HEK293 (cell line): Measurements from ENCODE around the gene FGL2.

ENCODE experiments used
- KLF10 ChIP-seq: fragments of 450-650 bp; IDR thresholded peaks from 2 replicates; pipeline ENCODE4 v1.5.1; 2018; ENCODE audit warnings: missing biosample characterization, mild to moderate bottlenecking, missing genetic modification characterization
- PRDM1 ChIP-seq: fragments of 450-650 bp; formaldehyde crosslinking; IDR thresholded peaks from 2 replicates; pipeline ENCODE4; 2016; ENCODE audit warnings: missing biosample characterization, missing genetic modification characterization
- ZNF391 ChIP-seq: fragments of 450-650 bp; formaldehyde crosslinking; IDR thresholded peaks from 2 replicates; pipeline ENCODE4 v1.5.1; 2016; ENCODE audit warnings: low read depth, missing biosample characterization, missing genetic modification characterization, borderline replicate concordance
- ZNF510 ChIP-seq: fragments of 450-650 bp; formaldehyde crosslinking; IDR thresholded peaks from 2 replicates; pipeline ENCODE4 v1.5.1; 2018; ENCODE audit warnings: mild to moderate bottlenecking, missing genetic modification characterization, missing biosample characterization; ENCODE audit not compliant: insufficient replicate concordance
- ZNF626 ChIP-seq: fragments of 450-650 bp; sonication (Bioruptor Pico); formaldehyde crosslinking; IDR thresholded peaks from 2 replicates; pipeline ENCODE4 v1.5.1; 2018; ENCODE audit warnings: missing biosample characterization, missing genetic modification characterization, inconsistent platforms
- ZSCAN16 ChIP-seq: fragments of 450-650 bp; formaldehyde crosslinking; IDR thresholded peaks from 2 replicates; pipeline ENCODE4 v1.5.1; 2016; ENCODE audit warnings: missing biosample characterization, missing genetic modification characterization
- TF ChIP-seq, protein P1 (sequence below): fragments of 450-650 bp; formaldehyde crosslinking; IDR thresholded peaks from 2 replicates; pipeline ENCODE4 v1.5.1; 2016; ENCODE audit warnings: missing biosample characterization, missing genetic modification characterization

DNA sequence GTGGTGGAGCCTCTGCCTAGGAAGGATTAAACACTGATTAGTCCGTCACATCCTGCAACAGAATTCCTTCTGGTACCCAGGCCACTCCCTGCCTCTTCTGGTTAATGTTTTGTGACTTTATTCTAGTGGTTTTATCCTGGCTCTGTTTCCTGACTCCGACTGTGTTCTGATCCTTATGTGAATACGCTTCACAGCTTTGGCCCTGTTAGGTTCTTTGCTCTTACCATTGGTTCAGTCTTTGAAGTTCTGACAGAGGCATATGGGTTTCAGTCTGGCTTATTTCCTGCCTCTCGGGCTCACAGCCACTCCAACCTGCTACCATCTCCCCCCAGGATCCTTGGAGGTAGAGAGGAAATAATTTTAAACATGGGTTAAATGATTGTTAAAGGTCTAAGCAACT is 23.2 kb upstream of the FGL2 start:
- TF ChIP-seq ZNF510 = no peak
- TF ChIP-seq KLF10 (tag by site-specific recombination) = no peak
- TF ChIP-seq, protein P1, sequence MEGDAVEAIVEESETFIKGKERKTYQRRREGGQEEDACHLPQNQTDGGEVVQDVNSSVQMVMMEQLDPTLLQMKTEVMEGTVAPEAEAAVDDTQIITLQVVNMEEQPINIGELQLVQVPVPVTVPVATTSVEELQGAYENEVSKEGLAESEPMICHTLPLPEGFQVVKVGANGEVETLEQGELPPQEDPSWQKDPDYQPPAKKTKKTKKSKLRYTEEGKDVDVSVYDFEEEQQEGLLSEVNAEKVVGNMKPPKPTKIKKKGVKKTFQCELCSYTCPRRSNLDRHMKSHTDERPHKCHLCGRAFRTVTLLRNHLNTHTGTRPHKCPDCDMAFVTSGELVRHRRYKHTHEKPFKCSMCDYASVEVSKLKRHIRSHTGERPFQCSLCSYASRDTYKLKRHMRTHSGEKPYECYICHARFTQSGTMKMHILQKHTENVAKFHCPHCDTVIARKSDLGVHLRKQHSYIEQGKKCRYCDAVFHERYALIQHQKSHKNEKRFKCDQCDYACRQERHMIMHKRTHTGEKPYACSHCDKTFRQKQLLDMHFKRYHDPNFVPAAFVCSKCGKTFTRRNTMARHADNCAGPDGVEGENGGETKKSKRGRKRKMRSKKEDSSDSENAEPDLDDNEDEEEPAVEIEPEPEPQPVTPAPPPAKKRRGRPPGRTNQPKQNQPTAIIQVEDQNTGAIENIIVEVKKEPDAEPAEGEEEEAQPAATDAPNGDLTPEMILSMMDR (tag by site-specific recombination) = no peak
- no peak for TF ChIP-seq ZSCAN16
- no peak for TF ChIP-seq ZNF391 (tag by site-specific recombination)
- TF ChIP-seq ZNF626 (tag by site-specific recombination) = no peak
- TF ChIP-seq PRDM1 (tag by site-specific recombination) = no peak
